ENCODE results near the gene YTHDF1.
A peak's percentile ranks its signal among the peaks of the same experiment; 100 is the strongest.
"Not testable (repeated sequence)": the region's sequence is repeated elsewhere in the genome, so short reads cannot be mapped to it uniquely, and the experiment has no call there.

Gene YTHDF1

GRCh38 chr20:63216041-63216848, at the start of gene YTHDF1:
TSS of gene YTHDF1 (minus strand) at chr20:63216131. CDS start at chr20:63215892, 239 bp downstream.
- peak; percentile 88 for DNase-seq (ENCODE audit: low read depth in 2 of 2)

- DNase-seq (ENCODE audit: low read depth in 2 of 2): no peak
Observed at GRCh38 chr20:63264519-63264918, 48.6 kb upstream of the YTHDF1 start.

DNA sequence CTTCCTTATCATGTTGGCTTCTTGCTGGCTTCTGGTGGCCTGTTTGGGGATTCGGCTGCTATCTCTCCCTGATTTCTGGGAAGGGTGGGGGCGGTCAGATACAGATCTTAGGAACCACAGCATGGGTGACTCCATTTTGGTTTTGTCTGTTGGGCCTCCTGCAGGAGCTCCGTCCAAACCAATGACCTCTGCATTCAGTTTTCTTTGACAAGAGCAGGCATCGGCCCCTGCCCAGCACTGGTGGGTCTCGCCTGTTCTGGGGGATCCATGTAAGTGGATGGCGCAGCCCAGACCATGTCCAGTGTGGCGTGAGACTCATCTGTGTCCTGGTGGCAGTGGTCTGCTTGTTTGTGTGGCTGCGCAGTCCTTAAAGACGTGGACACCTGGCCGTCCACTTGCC, 48.1 kb upstream of the YTHDF1 start:
- no peak for DNase-seq (ENCODE audit: low read depth in 2 of 2)

GRCh38 chr20:63262836-63263235, 46.9 kb upstream of the YTHDF1 start:
- no peak for DNase-seq (ENCODE audit: low read depth in 2 of 2)

GRCh38 chr20:63261795-63262528, 46.0 kb upstream of the YTHDF1 start:
- no peak for DNase-seq (ENCODE audit: low read depth in 2 of 2)

- no peak for DNase-seq (ENCODE audit: low read depth in 2 of 2)
Observed at GRCh38 chr20:63261060-63261794, 45.3 kb upstream of the YTHDF1 start.

GRCh38 chr20:63260521-63260920, 44.6 kb upstream of the YTHDF1 start:
- DNase-seq (ENCODE audit: low read depth in 2 of 2): no peak

GRCh38 chr20:63259734-63260460, 44.0 kb upstream of the YTHDF1 start:
- DNase-seq (ENCODE audit: low read depth in 2 of 2): no peak

DNA sequence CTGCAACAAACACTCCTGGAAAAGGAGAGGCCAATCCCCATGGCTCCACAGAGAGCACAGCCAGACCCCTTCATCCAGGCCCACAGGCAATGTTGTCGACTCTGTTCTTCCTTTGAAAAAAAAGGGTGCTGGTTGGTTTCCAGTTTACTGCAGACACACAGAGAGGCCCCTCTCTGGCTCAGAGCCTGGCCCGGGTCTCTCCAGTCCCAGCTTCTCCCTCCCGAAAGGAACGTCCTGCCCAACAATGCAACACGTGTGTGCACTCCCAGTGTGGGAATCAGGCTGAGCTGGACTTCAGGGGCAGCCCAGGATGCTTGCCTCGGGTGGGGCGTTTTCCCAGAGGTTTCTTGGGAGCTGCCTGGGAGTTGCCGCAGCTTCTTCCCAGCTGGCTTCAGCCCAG, 42.9 kb upstream of the YTHDF1 start:
- no peak for DNase-seq (ENCODE audit: low read depth in 2 of 2)

DNA sequence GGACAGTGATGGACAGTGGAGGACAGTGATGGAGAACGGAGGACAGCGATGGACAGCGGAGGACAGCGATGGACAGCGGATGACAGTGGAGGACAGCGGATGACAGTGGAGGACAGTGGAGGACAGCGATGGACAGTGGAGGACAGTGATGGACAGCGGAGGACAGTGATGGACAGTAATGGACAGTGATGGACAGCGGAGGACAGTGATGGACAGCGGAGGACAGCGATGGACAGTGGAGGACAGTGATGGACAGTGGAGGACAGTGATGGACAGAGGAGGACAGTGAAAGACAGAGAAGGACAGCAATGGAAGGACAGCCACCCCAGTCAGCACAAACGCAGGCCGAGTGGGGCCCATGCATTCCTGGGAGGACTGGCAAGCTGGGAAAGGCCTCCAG, 41.7 kb upstream of the YTHDF1 start:
- DNase-seq (ENCODE audit: low read depth in 2 of 2): no peak

GRCh38 chr20:63256954-63257353, 41.0 kb upstream of the YTHDF1 start:
- no peak for DNase-seq (ENCODE audit: low read depth in 2 of 2)

DNA sequence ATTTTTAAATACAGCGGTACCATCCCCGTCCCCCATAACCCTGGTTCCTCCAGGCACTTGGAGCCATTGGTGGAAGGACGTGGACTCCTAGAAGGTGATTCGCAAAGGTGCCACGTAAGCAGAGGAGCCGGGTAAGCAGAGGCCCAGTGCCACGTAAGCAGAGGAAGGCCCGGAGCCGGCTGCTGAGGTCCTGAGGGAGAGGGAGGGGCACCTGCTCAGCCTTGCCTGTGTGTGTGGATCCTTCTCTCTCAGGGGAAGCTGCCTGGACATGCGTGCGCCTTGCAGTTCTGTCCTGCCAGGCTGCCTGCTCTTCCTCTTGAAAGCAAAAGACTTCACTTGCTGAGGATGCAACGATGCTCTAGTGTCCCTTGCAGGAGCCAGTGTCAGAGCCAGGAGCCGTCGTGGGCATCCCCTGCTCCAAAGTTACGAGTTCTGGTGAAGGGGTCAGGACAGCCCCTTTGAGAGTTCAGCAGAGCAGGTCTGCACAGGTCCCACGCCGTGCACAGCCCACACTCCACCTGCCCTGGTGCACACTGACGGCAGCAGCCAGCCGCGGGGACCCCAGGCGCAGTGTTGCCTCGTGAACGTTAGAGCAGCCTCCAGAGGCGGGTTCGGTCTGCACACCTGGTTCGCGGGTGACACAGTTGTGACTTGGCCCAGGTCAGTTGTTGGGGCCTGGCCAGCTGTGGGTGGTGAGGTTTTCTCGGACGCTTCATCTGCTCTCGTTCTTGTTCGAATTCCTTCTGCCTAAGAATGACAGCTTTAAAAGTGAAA, 40.2 kb upstream of the YTHDF1 start:
- DNase-seq (ENCODE audit: low read depth in 2 of 2): no peak

DNA sequence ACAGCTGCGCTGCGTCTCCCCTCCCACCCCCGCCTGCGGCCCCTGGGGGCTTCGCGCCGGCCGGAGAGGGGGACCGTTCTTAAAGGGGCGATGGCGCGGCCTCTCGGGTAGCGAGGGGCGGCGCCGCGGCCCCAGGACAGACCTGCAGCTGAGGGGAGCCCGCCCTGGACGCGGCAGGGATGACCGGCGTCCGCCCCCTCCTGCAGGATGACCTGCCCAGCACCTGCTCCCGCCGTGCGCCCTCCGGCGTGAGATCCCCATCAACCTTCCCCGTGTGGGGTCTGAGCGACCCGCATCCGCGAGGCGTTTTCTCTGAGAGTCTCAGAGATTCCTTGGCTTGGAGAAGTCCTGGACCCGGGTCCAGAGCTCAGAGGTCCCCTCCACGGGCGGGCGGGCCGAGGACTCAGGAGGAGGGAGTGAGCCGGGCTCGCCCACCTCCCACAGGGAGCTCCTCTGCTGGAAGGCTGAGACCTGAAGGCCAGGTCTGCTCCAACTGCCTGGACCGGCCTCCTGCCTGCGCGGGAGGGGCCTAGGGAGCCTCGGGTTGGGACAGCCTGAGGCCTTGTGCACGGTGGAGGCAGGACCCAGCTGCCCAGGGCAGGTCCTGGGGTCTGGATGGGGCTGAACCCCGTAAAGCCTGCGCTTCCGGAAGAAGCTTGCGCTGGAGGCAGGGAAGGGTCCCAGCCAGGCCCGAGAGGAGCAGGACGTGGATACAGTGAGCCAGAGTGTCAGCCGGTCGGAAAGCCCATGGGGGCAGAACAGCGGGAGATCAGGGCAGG, 38.9 kb upstream of the YTHDF1 start:
- DNase-seq (ENCODE audit: low read depth in 2 of 2): no peak

DNA sequence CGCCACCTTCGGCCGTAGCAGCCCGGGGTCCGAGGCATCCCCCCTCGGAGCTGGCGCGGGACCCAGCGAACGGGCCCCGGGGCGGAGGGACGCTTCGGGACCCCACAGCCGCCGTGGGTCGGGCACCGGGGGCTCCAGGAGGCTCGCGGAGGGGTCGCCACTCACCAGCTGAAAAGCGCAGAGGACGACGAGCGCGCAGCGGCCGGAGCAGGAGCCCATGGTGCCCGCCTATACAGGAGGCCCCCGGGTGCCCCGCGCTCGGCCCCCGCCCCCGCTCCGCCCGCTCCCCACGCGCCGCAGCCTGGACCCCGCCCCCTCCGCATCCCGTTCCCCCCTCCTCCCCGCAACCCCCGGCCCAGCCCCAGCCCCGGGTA, 38.3 kb upstream of the YTHDF1 start, which contains the start of gene NKAIN4:
Gene NKAIN4 (minus strand): TSS at position 232 of the 374 bp plus-strand sequence. CDS start 13 bp downstream, at position 219.
- no peak for DNase-seq (ENCODE audit: low read depth in 2 of 2)

GRCh38 chr20:63253438-63254231, 37.7 kb upstream of the YTHDF1 start:
- DNase-seq (ENCODE audit: low read depth in 2 of 2): no peak

GRCh38 chr20:63253065-63253437, 37.1 kb upstream of the YTHDF1 start:
- no peak for DNase-seq (ENCODE audit: low read depth in 2 of 2)

- DNase-seq (ENCODE audit: low read depth in 2 of 2): no peak
Observed at GRCh38 chr20:63252284-63252711, 36.4 kb upstream of the YTHDF1 start.

- DNase-seq (ENCODE audit: low read depth in 2 of 2): not testable (repeated sequence)
Observed at GRCh38 chr20:63251350-63251749, 35.4 kb upstream of the YTHDF1 start.

- DNase-seq (ENCODE audit: low read depth in 2 of 2): no peak
Observed at GRCh38 chr20:63249891-63250290, 34.0 kb upstream of the YTHDF1 start.

All from stimulated activated CD8-positive, alpha-beta memory T cell treated with anti-CD3 and anti-CD28 coated beads, Interleukin-7, amount 100 ng/mL, for 1 hour (primary cell).